ENCODE results near the gene DCBLD1.
"Not testable (repeated sequence)": the region's sequence is repeated elsewhere in the genome, so short reads cannot be mapped to it uniquely, and the experiment has no call there.

Gene DCBLD1

GRCh38 chr6:117501722-117502121 is 19.2 kb downstream of the DCBLD1 start:
- DNase-seq (ENCODE audit: low spot score) = no peak

GRCh38 chr6:117502580-117502979 is 20.1 kb downstream of the DCBLD1 start:
- no peak for DNase-seq (ENCODE audit: low spot score)

DNA sequence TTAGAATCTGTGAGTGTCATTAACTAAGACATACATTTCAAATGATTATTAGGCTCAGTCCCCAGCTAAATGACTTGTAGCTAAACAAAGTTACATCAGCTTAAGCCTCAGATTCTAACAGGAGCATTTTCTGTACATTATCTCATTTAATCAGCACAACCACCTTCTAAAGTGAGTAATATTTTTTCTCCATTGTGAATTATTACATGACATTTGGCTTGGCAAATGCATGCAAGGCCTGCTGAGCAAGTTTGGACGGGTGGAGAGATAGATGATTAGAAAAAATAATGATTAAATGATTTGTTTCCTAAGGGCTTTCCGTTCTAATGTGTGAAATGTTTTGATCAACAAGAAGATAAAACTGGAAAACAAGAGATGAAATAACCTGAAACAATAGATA is 20.7 kb downstream of the DCBLD1 start:
- DNase-seq (ENCODE audit: low spot score) = no peak

- no peak for DNase-seq (ENCODE audit: low spot score)
Measured at GRCh38 chr6:117504478-117505144, 22.1 kb downstream of the DCBLD1 start.

DNA sequence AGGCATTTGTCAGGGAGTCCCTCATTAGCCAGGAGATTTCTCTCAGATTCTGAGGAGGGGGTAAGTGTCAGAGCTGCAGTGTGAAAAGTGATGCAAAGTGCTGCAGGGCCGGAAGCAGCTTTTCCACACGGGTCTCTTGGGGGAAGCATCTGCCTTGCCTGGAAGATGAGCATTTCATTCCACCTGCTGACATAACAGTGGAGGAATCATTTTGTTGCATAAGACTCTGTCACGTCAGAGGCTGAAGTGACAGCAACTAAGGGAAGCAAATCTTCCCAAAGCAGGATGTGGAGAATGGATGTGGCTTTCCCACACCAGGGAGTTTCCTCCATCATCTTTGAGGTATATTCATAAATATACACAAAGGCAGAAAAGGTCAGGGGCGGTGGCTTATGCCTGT is 22.8 kb downstream of the DCBLD1 start:
- DNase-seq (ENCODE audit: low spot score) = no peak

GRCh38 chr6:117506180-117506835 is 23.8 kb downstream of the DCBLD1 start:
- no peak for DNase-seq (ENCODE audit: low spot score)

DNA sequence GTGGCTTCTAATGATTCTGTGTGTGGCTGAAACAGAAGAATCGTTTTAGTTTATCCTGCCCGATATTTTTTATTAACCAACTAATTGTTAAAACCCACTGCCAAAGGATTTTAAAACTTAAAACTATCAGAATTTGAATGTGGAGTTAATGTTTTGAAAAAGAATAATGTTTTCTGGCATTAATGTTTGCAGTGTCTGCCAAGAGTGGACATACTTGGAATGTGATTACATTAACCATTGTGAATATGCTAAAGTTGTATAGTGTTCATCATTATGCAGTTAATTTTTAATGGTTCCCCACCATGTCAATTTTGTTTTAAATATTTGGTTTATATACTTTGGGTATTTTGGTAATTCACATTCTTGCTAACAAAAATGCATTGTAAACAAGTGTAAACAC is 24.4 kb downstream of the DCBLD1 start:
- no peak for DNase-seq (ENCODE audit: low spot score)

DNA sequence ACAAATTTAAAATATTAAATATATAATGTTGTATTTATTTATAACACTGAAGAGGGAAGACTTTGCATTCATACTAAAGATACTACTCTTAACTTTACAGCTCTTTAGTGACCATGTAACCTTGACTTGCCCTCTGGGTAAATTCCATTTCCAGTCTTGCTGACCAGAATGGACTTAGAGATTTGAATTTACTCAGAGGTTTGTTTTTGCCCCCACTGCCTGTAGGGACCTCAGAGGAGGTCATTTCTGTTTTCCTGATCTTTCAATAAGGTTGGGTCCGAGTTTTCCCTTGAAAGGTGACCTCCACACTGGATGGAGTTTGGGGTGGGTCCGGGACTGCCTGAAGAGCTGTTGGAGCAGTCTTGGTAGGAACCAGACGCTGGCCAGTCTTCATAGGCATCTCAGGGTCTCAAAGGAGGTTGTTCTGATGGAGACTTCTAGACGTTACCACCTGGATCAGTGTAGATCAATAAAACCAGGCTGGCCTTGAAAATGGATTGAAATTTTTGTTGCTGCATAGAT is 26.0 kb downstream of the DCBLD1 start:
- DNase-seq (ENCODE audit: low spot score) = no peak

GRCh38 chr6:117509021-117509420 is 26.5 kb downstream of the DCBLD1 start:
- no peak for DNase-seq (ENCODE audit: low spot score)

DNA sequence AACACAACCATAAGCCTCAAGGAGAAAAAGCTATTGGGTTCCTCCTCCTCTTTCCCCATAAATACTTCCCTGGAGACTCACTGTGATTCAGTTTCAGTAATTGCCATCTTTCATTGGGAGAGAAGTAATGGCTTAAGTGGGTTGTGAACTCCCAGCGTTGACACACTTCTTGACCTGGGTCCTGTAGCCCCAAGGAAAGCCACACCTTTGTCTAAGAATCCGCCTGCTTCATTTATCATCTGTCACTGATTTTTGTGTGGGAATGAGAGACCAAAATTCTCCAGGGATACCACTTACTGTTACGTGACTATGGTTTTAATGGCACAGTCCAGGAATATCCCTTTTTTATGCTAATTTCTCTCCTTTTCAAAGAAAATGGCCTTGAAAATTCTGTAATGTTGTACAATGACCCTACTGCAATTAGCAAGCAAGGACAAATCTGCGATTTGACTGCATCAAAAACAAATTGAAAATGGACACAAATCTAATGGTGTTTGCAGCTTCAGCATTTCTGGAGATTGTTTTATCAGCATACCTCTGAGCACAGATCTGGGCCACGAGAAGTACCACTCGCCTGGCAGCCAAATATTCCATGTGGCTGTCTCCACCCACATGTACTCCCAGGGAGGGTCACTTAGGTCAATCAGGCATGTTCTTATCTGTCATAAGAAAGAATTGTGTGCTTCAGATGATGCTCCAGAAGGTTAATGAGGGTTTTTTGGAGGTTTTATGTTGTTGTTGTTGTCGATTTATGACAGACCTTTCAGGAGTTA is 29.8 kb downstream of the DCBLD1 start:
- no peak for DNase-seq (ENCODE audit: low spot score)

DNA sequence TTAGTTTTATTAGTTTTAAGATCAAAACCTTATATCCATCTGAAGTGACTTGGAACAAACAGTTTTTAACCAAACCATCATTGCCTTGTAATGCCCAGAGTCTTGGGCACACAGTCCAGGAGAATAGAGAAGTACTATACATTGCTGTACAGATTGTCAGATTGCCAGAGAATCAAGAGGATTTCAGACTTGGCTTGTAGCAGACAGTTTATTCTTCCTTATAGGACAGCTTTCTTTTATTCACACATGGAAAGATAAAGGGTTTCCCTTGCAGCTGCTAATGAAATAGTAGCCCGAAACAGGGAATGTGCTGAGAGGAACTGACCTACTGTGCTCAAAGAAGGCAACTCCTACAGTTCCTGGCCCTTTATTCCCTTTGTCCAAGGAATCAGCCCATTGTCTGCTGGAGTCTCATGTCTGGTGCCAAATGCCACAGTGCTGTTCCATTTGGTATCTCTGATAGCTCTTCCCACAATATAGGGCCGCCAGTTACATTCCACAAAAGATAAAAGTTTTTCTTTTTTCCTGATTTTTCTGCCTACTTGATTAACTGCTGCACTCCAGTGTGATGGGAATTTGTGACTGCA is 30.6 kb downstream of the DCBLD1 start:
- DNase-seq (ENCODE audit: low spot score) = no peak

GRCh38 chr6:117513778-117514365 is 31.4 kb downstream of the DCBLD1 start:
- DNase-seq (ENCODE audit: low spot score) = no peak

DNA sequence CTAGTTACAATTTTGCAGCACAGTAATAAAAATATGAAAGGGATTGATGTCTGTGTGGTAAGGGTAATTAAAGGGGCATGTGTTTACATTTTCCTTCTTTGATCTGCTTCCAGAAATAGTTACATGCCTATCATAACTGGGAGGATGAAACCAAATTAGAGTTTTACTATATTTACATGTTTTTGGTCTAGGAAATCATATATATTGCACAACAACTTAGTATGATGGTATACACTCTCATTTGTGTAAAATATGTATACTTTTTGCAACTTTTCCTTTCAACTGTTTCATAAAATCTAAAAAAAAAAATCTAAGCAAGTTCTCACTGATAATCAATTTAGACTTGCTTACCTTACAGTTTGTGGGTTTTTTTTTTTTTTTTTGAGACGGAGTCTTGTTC is 32.2 kb downstream of the DCBLD1 start:
- no peak for DNase-seq (ENCODE audit: low spot score)

DNA sequence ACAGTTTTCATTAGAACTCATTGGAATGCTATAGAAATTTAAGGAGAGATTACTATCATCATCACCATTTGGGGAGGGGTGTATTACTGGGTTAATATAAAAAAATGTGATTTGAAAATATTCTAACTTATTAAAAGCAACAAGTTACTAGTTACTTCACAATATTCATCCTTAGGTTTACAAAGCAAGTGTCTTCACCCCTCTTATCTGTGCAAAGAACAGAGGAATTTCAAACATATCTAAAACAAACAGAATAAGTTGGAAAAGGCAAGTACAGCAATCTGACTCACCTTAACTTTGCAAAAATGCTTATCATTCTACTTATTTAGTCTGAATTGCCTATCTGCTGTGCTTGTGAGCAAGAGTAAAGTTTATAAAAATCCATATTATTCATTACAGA is 32.9 kb downstream of the DCBLD1 start:
- no peak for DNase-seq (ENCODE audit: low spot score)

- not testable (repeated sequence) for DNase-seq (ENCODE audit: low spot score)
Measured at GRCh38 chr6:117517995-117518394, 35.5 kb downstream of the DCBLD1 start.

- DNase-seq (ENCODE audit: low spot score) = no peak
Measured at GRCh38 chr6:117518870-117519269, 36.4 kb downstream of the DCBLD1 start.

DNA sequence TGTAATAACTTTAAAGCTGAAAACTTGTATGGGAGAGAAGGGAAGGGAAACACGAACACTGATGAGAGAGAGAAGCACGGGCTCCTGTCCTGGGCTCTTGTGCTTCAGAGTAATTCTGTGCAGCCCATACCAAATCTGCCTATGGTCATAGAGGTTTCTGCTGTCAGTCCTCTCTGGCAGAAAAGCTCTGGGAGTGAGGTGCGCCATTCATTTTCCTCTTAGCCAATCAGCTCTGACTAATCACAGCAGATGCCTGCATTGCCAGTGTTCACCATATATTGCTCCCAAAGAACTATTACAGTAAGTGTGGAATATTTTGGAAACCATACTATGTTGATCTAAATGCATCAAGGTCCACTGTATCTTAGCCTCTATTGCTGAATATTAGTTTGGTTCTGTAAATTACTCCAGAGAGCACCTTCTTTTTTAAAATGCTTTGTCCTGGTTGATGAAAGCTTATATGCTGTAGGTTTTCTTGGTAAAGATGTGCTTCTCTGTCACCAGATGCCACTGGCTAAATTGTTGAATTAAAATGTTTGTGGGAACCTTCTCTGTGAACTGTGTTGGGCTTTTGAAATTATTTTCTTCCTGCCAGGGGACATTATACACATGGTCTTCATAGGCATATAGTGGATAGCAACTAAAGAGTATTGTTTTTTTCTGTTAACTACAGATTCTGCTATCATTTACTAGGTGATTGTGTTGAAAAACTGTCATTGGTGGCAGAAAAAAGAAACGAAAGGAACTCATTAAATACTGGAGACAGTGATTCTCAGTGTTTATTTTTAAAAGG is 38.3 kb downstream of the DCBLD1 start:
- DNase-seq (ENCODE audit: low spot score) = no peak

GRCh38 chr6:117521791-117522502 is 39.5 kb downstream of the DCBLD1 start:
- no peak for DNase-seq (ENCODE audit: low spot score)

DNA sequence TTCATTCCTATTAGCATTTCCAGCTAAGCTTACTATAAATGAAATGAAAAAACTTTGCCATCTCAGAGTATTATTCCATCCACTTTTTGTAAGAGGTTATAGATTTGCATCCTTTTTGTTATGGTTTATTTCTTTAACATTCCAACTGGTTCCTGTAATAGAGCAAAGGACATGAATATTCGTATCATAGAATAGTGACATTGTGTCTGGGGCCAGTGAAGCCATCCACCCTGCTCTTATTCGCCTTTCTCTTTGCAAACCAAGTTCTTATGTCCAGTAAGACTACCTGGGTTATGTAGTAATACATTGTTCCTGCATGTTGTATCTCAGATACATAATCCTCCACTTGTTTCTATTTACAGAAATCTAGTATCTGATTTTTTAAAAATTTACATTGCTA is 43.1 kb downstream of the DCBLD1 start:
- DNase-seq (ENCODE audit: low spot score) = no peak

GRCh38 chr6:117530467-117531242 is 48.2 kb downstream of the DCBLD1 start:
- DNase-seq (ENCODE audit: low spot score) = no peak
